Panc1 (cell line): ENCODE results near the gene FBXO7. TPM values are rescaled to one million over a fixed set of nuclear protein-coding genes. Genes with fewer than 3 reads are reported as not detected.

ENCODE experiments used
- ATAC-seq: fragments of 200-7000 bp; cut with Tn5 transposase; 2 replicates; pipeline ENCODE4 v1.9.1; 2020; ENCODE audit warnings: mild to moderate bottlenecking, moderate library complexity
- BruUV-seq: library from RNA; stranded (reverse); fragments of 400-500 nt; replicated peaks from 2 replicates; lab custom pipeline; 2021; lab: Mats Ljungman, UMichigan
- CTCF ChIA-PET: fragments of 300-600 bp; sonication (Branson Sonifier 250); formaldehyde crosslinking; loops from one replicate; lab custom pipeline; 2022; ENCODE audit warnings: antibody characterized with exemption; lab: Charles Lee
- POLR2A ChIA-PET: fragments of 300-600 bp; sonication (Branson Sonifier 250); formaldehyde crosslinking; loops from one replicate; lab custom pipeline; 2022; ENCODE audit warnings: antibody characterized with exemption; lab: Charles Lee
- DNase-seq: peaks from one replicate; pipeline ENCODE4 v3.0.0-alpha.2; 2010; ENCODE audit warnings: low read depth, low spot score
- H3K27ac ChIP-seq: 2 replicates; pipeline ENCODE4 v1.5.1; 2011; ENCODE audit warnings: mild to moderate bottlenecking, low read length, inconsistent platforms
- H3K27me3 ChIP-seq: fragments of 200-500 bp; sonication (Bioruptor generic); 2 replicates; pipeline ENCODE4 v1.6.0; 2014; ENCODE audit warnings: low read length, inconsistent platforms; ENCODE audit not compliant: control insufficient read depth, insufficient read depth
- H3K36me3 ChIP-seq: fragments of 200-500 bp; sonication (Bioruptor generic); 2 replicates; pipeline ENCODE4 v1.5.1; 2014; ENCODE audit warnings: inconsistent platforms, mild to moderate bottlenecking, low read length, moderate library complexity; ENCODE audit not compliant: control insufficient read depth, insufficient read depth
- H3K4me1 ChIP-seq: 2 replicates; pipeline ENCODE4 v1.5.1; 2011; ENCODE audit warnings: inconsistent platforms, mild to moderate bottlenecking, low read length, moderate library complexity; ENCODE audit not compliant: control insufficient read depth, insufficient read depth
- H3K4me3 ChIP-seq, 2 experiments: 2 replicates each; pipeline ENCODE4 v1.5.1; 2011 to 2012; ENCODE audit warnings: low read depth in 2 of 2, low read length in 2 of 2, mild to moderate bottlenecking in 2 of 2, inconsistent platforms in 1 of 2, moderate library complexity in 1 of 2
- H3K9me3 ChIP-seq: fragments of 200-500 bp; sonication (Bioruptor generic); 2 replicates; pipeline ENCODE4 v1.5.1; 2014; ENCODE audit warnings: low read depth, mild to moderate bottlenecking, inconsistent platforms, low read length, moderate library complexity; ENCODE audit not compliant: control insufficient read depth, insufficient read depth
- POLR2AphosphoS5 ChIP-seq: IDR thresholded peaks from 2 replicates; pipeline ENCODE4 v1.6.1; 2012; ENCODE audit warnings: mild to moderate bottlenecking, low read depth, low read length, moderate library complexity
- SIN3A ChIP-seq: IDR thresholded peaks from 2 replicates; pipeline ENCODE4 v1.6.1; 2012; ENCODE audit warnings: low read depth, mild to moderate bottlenecking, low read length, moderate library complexity, borderline replicate concordance; ENCODE audit not compliant: insufficient read depth
- TCF7L2 ChIP-seq: IDR thresholded peaks from 2 replicates; pipeline ENCODE4 v1.6.1; 2011; ENCODE audit warnings: mild to moderate bottlenecking, low read depth, low read length, inconsistent platforms
- in situ Hi-C: cut with HindIII; loops from 2 replicates; pipeline ENCODE4 v1.10.0; 2016; ENCODE audit warnings: low sequenced_read_pairs, low pct_unique_long_range_greater_than_20kb
- intact Hi-C: fragments of 100-400 bp; cut with micrococcal nuclease; formaldehyde crosslinking; loops from one replicate; pipeline ENCODE4 v1.10.0; 2022; ENCODE audit not compliant: unreplicated experiment
- total RNA-seq: library from RNA; stranded (reverse); gene quantifications from one replicate; pipeline ENCODE4 v1.2.1, GENCODE V29; 2021; ENCODE audit not compliant: unreplicated experiment
- TF ChIP-seq, protein P1 (sequence below), 2 experiments: IDR thresholded peaks; 2 replicates each; pipeline ENCODE4 v1.6.1; 2011 to 2012; ENCODE audit warnings: low read depth in 2 of 2, control low read depth in 1 of 2, low read length in 1 of 2, mild to moderate bottlenecking in 1 of 2, moderate library complexity in 1 of 2; ENCODE audit not compliant: insufficient read depth in 1 of 2
- TF ChIP-seq, protein P2 (sequence below): fragments of 450-650 bp; IDR thresholded peaks from 2 replicates; pipeline ENCODE4 v1.5.1; 2017; ENCODE audit warnings: mild to moderate bottlenecking

FBXO7 gene
- total RNA-seq, 1 experiment from 2014 or later: 67.8 TPM

DNA sequence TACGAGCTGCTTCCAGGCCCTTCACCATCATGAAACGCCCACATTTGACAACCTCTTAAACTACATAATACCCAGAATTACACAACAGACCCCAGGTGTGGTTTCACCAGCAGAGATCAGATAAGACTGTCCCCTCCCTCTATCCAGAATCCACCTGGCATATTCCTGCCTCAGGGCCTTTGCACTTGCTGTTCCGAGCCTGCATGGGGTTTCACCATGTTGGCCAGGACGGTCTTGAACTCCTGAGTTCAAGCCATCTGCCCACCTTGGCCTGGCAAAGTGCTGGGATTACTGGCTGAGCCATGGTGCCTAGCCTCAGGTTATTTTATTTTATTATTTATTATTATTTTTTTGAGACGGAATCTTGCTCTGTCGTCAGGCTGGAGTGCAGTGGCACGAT lies 73.4 kb downstream of the FBXO7 start:
- TF ChIP-seq, protein P1, sequence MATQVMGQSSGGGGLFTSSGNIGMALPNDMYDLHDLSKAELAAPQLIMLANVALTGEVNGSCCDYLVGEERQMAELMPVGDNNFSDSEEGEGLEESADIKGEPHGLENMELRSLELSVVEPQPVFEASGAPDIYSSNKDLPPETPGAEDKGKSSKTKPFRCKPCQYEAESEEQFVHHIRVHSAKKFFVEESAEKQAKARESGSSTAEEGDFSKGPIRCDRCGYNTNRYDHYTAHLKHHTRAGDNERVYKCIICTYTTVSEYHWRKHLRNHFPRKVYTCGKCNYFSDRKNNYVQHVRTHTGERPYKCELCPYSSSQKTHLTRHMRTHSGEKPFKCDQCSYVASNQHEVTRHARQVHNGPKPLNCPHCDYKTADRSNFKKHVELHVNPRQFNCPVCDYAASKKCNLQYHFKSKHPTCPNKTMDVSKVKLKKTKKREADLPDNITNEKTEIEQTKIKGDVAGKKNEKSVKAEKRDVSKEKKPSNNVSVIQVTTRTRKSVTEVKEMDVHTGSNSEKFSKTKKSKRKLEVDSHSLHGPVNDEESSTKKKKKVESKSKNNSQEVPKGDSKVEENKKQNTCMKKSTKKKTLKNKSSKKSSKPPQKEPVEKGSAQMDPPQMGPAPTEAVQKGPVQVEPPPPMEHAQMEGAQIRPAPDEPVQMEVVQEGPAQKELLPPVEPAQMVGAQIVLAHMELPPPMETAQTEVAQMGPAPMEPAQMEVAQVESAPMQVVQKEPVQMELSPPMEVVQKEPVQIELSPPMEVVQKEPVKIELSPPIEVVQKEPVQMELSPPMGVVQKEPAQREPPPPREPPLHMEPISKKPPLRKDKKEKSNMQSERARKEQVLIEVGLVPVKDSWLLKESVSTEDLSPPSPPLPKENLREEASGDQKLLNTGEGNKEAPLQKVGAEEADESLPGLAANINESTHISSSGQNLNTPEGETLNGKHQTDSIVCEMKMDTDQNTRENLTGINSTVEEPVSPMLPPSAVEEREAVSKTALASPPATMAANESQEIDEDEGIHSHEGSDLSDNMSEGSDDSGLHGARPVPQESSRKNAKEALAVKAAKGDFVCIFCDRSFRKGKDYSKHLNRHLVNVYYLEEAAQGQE (IDR thresholded peaks at IDR 0.05; ENCODE audit: insufficient read depth in 1 of 2, low read depth in 2 of 2, low read length in 1 of 2): no peak
- TF ChIP-seq POLR2AphosphoS5 (no peak), SIN3A (no peak), TCF7L2 (no peak)
- TF ChIP-seq, protein P2, sequence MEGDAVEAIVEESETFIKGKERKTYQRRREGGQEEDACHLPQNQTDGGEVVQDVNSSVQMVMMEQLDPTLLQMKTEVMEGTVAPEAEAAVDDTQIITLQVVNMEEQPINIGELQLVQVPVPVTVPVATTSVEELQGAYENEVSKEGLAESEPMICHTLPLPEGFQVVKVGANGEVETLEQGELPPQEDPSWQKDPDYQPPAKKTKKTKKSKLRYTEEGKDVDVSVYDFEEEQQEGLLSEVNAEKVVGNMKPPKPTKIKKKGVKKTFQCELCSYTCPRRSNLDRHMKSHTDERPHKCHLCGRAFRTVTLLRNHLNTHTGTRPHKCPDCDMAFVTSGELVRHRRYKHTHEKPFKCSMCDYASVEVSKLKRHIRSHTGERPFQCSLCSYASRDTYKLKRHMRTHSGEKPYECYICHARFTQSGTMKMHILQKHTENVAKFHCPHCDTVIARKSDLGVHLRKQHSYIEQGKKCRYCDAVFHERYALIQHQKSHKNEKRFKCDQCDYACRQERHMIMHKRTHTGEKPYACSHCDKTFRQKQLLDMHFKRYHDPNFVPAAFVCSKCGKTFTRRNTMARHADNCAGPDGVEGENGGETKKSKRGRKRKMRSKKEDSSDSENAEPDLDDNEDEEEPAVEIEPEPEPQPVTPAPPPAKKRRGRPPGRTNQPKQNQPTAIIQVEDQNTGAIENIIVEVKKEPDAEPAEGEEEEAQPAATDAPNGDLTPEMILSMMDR: no peak
- no peaks in the 10 kb centered on the region for H3K9me3 ChIP-seq
- intact Hi-C loops (no loop called here), in situ Hi-C loops (no loop called here)
- no peak overlapping the region for H3K27ac ChIP-seq
- DNase-seq (no peak), ATAC-seq (no peak)
- no peaks in the 10 kb centered on the region for H3K4me1 ChIP-seq
- CTCF ChIA-PET: no interaction called here
- H3K36me3 ChIP-seq: no peaks in the 10 kb centered on the region
- no peaks in the 10 kb centered on the region for H3K27me3 ChIP-seq
- H3K4me3 ChIP-seq: no peak overlapping the region
- POLR2A ChIA-PET: no interaction called here
- no TSS peak for BruUV-seq

Other genes with a start within 250 kb of the FBXO7 start
- gene SLC5A4, start 219.5 kb upstream of the FBXO7 start, total RNA-seq: not detected
- gene RFPL3, start 116.9 kb upstream of the FBXO7 start, total RNA-seq: not detected
- gene RTCB, start 62.6 kb upstream of the FBXO7 start, total RNA-seq: 55.9 TPM
- gene BPIFC, start 10.4 kb upstream of the FBXO7 start, total RNA-seq: not detected